Thyroid gland (tissue), 4 donors: Measurements from ENCODE around the gene RAB27B. TPM values are rescaled to one million over a fixed set of nuclear protein-coding genes. Genes with fewer than 3 reads are reported as not detected.

ENCODE experiments used
- DNase-seq, 2 donors: peaks; one replicate each; pipeline ENCODE4 v3.0.0-alpha.2; 2019
- H3K27ac ChIP-seq, 3 donors: fragments of 200-600 bp; sonication (generic); 1 replicate in 2 of 3; 2 replicates in 1 of 3; pipeline ENCODE4 v1.5.1; 2016 to 2019; ENCODE audit warnings: mild to moderate bottlenecking in 1 of 3, moderate library complexity in 1 of 3
- H3K27me3 ChIP-seq: fragments of 200-600 bp; sonication (generic); one replicate; pipeline ENCODE4 v1.5.1; 2019
- H3K36me3 ChIP-seq, 2 donors: fragments of 200-600 bp; sonication (generic); one replicate each; pipeline ENCODE4 v1.5.1; 2016 to 2019
- H3K4me1 ChIP-seq, 2 donors: fragments of 200-600 bp; sonication (generic); one replicate each; pipeline ENCODE4 v1.5.1; 2017 to 2019
- H3K4me3 ChIP-seq, 3 donors: fragments of 200-600 bp; sonication (generic); replicated peaks in 1 of 3; 1 replicate in 2 of 3; 2 replicates in 1 of 3; pipeline ENCODE4 v1.5.1; 2016; ENCODE audit warnings: mild to moderate bottlenecking in 1 of 3
- H3K9me3 ChIP-seq: fragments of 200-600 bp; sonication (generic); one replicate; pipeline ENCODE4 v1.5.1; 2017
- CTCF ChIP-seq, 6 experiments: fragments of 200-600 bp in 3 of 6; fragments of 450-650 bp in 3 of 6; sonication (generic) in 3 of 6; IDR thresholded peaks; one replicate each; pipeline ENCODE4 v1.5.1; 2016 to 2019; ENCODE audit warnings: antibody characterized with exemption in 6 of 6, mild to moderate bottlenecking in 2 of 6, inconsistent platforms in 1 of 6, moderate library complexity in 1 of 6
- POLR2A ChIP-seq, 2 donors: fragments of 450-650 bp; IDR thresholded peaks; one replicate each; pipeline ENCODE4 v1.6.1; 2017; ENCODE audit warnings: antibody characterized with exemption in 2 of 2, mild to moderate bottlenecking in 2 of 2, moderate library complexity in 1 of 2
- WGBS, 2 donors: methylation state at CpG; one replicate each; pipeline ENCODE4 v1.1.5; 2017; 5-methylcytosine and 5-hydroxymethylcytosine counted together
- intact Hi-C: fragments of 100-400 bp; cut with DNase I; formaldehyde crosslinking; loops from one replicate; pipeline ENCODE4 v1.15.1; 2023
- total RNA-seq, 4 donors: library from RNA; depleted of rRNA; stranded (reverse); fragments of >200 nt; gene quantifications; one replicate each; pipeline ENCODE4 v1.2.3, GENCODE V29; 2016

The RAB27B gene
- total RNA-seq, 4 donors from 2014 or later: 0.21 to 0.44 (median 0.37) TPM

GRCh38 chr18:54906331-54907185, 78.3 kb downstream of the RAB27B start:
- 85 to 86% methylated on average over 5 of the region's 6 CpGs for WGBS, 2 donors
- no peaks in the 10 kb centered on the region for H3K36me3 ChIP-seq
- H3K9me3 ChIP-seq: no peaks in the 10 kb centered on the region
- H3K27me3 ChIP-seq: no peaks in the 10 kb centered on the region
- H3K4me3 ChIP-seq: no peak overlapping the region
- no peak for TF ChIP-seq POLR2A (IDR thresholded peaks at IDR 0.05)
- DNase-seq: no peak
- H3K27ac ChIP-seq: no peak overlapping the region
- intact Hi-C loops: no loop called here
- no peaks in the 10 kb centered on the region for H3K4me1 ChIP-seq

DNA sequence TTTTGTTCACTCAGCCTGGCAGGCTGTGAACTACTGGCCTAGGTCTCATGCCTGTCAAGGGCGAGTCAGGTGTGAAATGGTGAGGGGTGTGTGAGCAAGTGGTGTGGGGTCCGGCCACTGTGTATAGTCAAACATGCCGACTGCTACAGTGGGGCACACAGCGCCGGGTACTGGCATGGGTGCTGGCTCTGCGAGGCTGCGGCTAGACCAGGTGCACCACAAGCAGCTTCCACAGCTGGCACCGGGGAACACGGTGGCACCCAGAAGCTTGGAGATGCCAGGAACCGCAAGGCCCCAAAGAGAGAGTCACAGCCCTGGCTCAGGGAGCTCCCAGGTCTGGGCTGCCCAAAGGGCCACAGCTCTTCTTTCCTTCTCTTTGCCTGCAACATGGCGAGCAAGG, 81.3 kb downstream of the RAB27B start:
- no peak overlapping the region for H3K4me3 ChIP-seq
- intact Hi-C loops: no loop called here
- DNase-seq: no peak
- TF ChIP-seq CTCF (IDR thresholded peaks at IDR 0.05) (no peak), POLR2A (IDR thresholded peaks at IDR 0.05) (no peak)
- H3K27ac ChIP-seq: no peak overlapping the region
- no peaks in the 10 kb centered on the region for H3K27me3 ChIP-seq
- H3K4me1 ChIP-seq: no peaks in the 10 kb centered on the region
- no peaks in the 10 kb centered on the region for H3K36me3 ChIP-seq
- no peaks in the 10 kb centered on the region for H3K9me3 ChIP-seq
- WGBS, 2 donors: 86 to 93% methylated on average over 3 to 10 of the region's 11 CpGs

GRCh38 chr18:54910161-54910919, 82.1 kb downstream of the RAB27B start:
- DNase-seq: no peak
- no peak overlapping the region for H3K4me3 ChIP-seq
- TF ChIP-seq POLR2A (IDR thresholded peaks at IDR 0.05) (no peak), CTCF (IDR thresholded peaks at IDR 0.05) (no peak)
- 58 to 96% methylated on average over 6 of the region's 6 CpGs for WGBS, 2 donors
- H3K36me3 ChIP-seq: no peaks in the 10 kb centered on the region
- H3K4me1 ChIP-seq: no peaks in the 10 kb centered on the region
- no peaks in the 10 kb centered on the region for H3K27me3 ChIP-seq
- no peaks in the 10 kb centered on the region for H3K9me3 ChIP-seq
- intact Hi-C loops: no loop called here
- H3K27ac ChIP-seq: no peak overlapping the region

DNA sequence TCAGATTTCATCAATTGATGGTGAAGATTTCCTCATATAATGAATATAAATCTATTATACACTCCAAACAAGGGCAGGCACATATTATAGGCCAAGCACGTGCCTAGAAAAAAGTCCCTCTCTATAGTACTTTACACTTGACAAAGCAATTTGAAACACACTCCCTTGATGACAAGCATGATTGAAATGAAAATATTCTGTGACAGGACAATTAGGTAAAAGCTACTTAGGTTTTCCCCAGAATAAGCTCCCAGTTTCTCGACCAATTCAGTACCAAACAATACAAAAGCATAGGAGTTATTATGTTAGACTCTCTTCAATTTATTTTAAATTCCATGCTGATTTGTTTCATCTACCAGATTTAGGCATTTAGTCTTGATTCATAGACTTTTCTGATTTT, 83.3 kb downstream of the RAB27B start:
- no peak for DNase-seq
- Histone ChIP-seq H3K9me3 (no peaks in the 10 kb centered on the region), H3K4me3 (no peak overlapping the region), H3K36me3 (no peaks in the 10 kb centered on the region), H3K27me3 (no peaks in the 10 kb centered on the region), H3K4me1 (no peaks in the 10 kb centered on the region), H3K27ac (no peak overlapping the region)
- intact Hi-C loops: no loop called here
- TF ChIP-seq CTCF (IDR thresholded peaks at IDR 0.05) (no peak), POLR2A (IDR thresholded peaks at IDR 0.05) (no peak)
- 64 to 65% methylated on average over 2 of the region's 2 CpGs for WGBS, 2 donors

GRCh38 chr18:54914816-54915215, 86.5 kb downstream of the RAB27B start:
- Histone ChIP-seq H3K9me3 (no peaks in the 10 kb centered on the region), H3K4me3 (no peak overlapping the region), H3K36me3 (no peaks in the 10 kb centered on the region), H3K27me3 (no peaks in the 10 kb centered on the region), H3K27ac (no peak overlapping the region), H3K4me1 (no peaks in the 10 kb centered on the region)
- WGBS, 2 donors: 90 to 92% methylated on average over 4 of the region's 4 CpGs
- intact Hi-C loops: no loop called here
- no peak for DNase-seq
- no peak for TF ChIP-seq CTCF (IDR thresholded peaks at IDR 0.05)
- TF ChIP-seq POLR2A (IDR thresholded peaks at IDR 0.05): no peak
